ENCODE results near the gene GCN1. TPM values are rescaled to one million over a fixed set of nuclear protein-coding genes. Genes with fewer than 3 reads are reported as not detected.

Gene GCN1
- total and polyA plus RNA-seq, 2 donors (not counting 3 experiments of a cell fraction or from before 2014, with no cell fraction given) = 30.1 to 101 TPM

DNA sequence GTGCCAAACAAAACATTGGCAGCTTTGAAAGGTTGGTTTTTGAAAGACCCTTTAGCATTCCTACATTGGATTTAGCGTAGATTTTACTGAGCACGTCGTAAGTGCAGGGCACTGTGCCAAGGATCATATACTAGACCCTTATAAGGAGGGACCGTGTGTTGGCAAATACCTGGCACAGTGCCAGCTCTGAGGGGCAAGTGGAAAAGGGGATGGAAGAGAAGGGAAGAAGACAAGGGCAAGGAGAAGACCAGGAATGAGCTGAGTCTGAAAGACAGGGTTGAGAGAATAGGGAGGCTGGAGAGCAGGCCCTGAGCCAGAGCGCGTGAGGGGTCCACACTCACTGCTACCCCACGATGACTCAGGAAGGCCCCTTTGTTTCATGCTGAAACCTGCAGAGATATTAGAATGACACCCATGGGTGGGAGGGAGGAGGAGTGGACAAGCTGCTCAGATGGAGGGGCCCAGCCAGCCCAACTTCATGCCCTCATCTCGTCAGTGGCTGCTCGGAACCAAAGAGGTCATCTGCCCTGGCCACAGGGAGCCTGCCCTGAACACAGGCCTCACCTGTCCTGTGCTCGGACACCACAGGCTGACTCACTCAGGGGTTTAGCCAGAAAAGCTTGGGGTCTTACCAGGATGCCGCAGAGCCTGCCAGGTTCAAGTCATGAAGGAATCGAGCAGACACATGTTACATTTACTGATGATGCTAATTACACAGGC lies 103.0 kb downstream of the GCN1 start:
- Histone ChIP-seq H3K27me3 (ENCODE audit: control insufficient read depth in 2 of 2, insufficient read depth in 2 of 2, low read length in 2 of 2) (no peaks in the 10 kb centered on the region), H3K4me1 (ENCODE audit: control insufficient read depth, extremely low read depth, insufficient read depth, low read length) (peaks cover 6% of the 10 kb centered on the region), H3K27ac (ENCODE audit: insufficient read depth, low read depth, low read length) (no peak overlapping the region), H2AFZ (ENCODE audit: low read depth, low read length) (no peak overlapping the region), H3K9ac (replicated peaks; ENCODE audit: extremely low read depth, insufficient read depth, low read length) (no peak overlapping the region), H4K20me1 (replicated peaks; ENCODE audit: control insufficient read depth, extremely low read depth, insufficient read depth, low read length) (no peaks in the 10 kb centered on the region), H3K9me1 (replicated peaks; ENCODE audit: control insufficient read depth, extremely low read depth, insufficient read depth, low read length) (no peaks in the 10 kb centered on the region), H3K4me3 (replicated peaks in 1 of 3; ENCODE audit: insufficient read depth in 1 of 3, low read depth in 1 of 3, low read length in 3 of 3) (no peak overlapping the region), H3K9me3 (replicated peaks; ENCODE audit: control insufficient read depth, insufficient read depth, low read length) (no peaks in the 10 kb centered on the region), H3K79me2 (ENCODE audit: control insufficient read depth, insufficient read depth, low read length) (no peaks in the 10 kb centered on the region), H3K36me3 (ENCODE audit: control insufficient read depth in 2 of 2, extremely low read depth in 1 of 2, insufficient read depth in 2 of 2, low read length in 2 of 2) (peaks cover 0 to 10% of the 10 kb centered on the region in 2 experiments), H3K4me2 (ENCODE audit: insufficient read depth, low read length) (no peak overlapping the region)
- DNase-seq (ENCODE audit: low read depth, low spot score) = no peak
- BruUV-seq (replicated peaks) = no TSS peak
- intact Hi-C loops (cut with micrococcal nuclease) (no loop called here), dilution Hi-C loops (cut with MboI; ENCODE audit: extremely low pct_ligation_motif_present, low sequenced_read_pairs) (no loop called here)
- CTCF ChIA-PET = no interaction called here
- POLR2A ChIA-PET = no interaction called here
- no peak for FAIRE-seq
- TF ChIP-seq POLR2A (IDR thresholded peaks at IDR 0.05; ENCODE audit: low read depth, low read length) = no peak
- TF ChIP-seq, protein P1, sequence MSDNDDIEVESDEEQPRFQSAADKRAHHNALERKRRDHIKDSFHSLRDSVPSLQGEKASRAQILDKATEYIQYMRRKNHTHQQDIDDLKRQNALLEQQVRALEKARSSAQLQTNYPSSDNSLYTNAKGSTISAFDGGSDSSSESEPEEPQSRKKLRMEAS (IDR thresholded peaks at IDR 0.05; ENCODE audit: insufficient read depth, insufficient read length) = no peak

DNA sequence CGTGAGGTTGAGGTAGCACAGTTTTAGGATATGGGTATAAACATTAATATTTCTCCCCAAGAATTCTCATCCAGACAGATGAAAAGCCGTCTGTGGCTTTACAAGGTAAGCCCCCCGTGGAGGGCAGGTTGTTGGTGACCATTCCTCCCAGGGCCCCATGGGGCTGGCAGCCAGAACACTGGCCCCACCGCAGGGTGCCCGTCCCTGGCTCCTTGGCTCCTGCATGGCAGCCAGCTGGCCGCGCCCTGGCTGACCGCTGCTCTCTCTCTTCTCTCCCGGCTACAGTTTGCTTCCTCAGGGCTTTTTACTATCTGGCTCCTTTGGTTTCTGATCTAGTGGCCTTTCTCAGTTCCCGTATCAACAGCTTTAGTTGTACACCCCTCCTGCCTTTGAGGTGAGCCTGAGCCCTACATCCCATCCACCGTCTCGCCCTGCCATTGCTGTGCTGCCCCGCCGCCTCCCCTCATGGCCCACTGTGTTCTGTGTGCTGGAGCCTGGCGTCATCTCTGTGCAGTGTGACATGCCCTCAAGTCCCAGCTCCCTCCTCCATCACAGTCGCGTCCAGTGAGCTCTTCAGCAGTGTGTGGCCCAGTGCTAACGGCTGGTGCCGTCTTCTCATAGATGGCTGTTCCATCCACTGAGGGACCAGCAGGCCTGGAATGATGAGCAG lies 103.8 kb downstream of the GCN1 start:
- H3K9me1 ChIP-seq (replicated peaks; ENCODE audit: control insufficient read depth, extremely low read depth, insufficient read depth, low read length) = no peaks in the 10 kb centered on the region
- peaks cover 6% of the 10 kb centered on the region for H3K4me1 ChIP-seq (ENCODE audit: control insufficient read depth, extremely low read depth, insufficient read depth, low read length)
- dilution Hi-C loops (cut with MboI; ENCODE audit: extremely low pct_ligation_motif_present, low sequenced_read_pairs) = no loop called here
- H2AFZ ChIP-seq (ENCODE audit: low read depth, low read length) = no peak overlapping the region
- H3K4me3 ChIP-seq (replicated peaks in 1 of 3; ENCODE audit: insufficient read depth in 1 of 3, low read depth in 1 of 3, low read length in 3 of 3) = no peak overlapping the region
- FAIRE-seq (no peak), DNase-seq (ENCODE audit: low read depth, low spot score) (no peak)
- H3K4me2 ChIP-seq (ENCODE audit: insufficient read depth, low read length) = no peak overlapping the region
- no peaks in the 10 kb centered on the region for H3K27me3 ChIP-seq (ENCODE audit: control insufficient read depth in 2 of 2, insufficient read depth in 2 of 2, low read length in 2 of 2)
- ChIA-PET CTCF (no interaction called here), POLR2A (no interaction called here)
- no peak overlapping the region for H3K27ac ChIP-seq (ENCODE audit: insufficient read depth, low read depth, low read length)
- H4K20me1 ChIP-seq (replicated peaks; ENCODE audit: control insufficient read depth, extremely low read depth, insufficient read depth, low read length) = no peaks in the 10 kb centered on the region
- H3K9ac ChIP-seq (replicated peaks; ENCODE audit: extremely low read depth, insufficient read depth, low read length) = no peak overlapping the region
- no peaks in the 10 kb centered on the region for H3K79me2 ChIP-seq (ENCODE audit: control insufficient read depth, insufficient read depth, low read length)
- BruUV-seq (replicated peaks) = no TSS peak
- no peaks in the 10 kb centered on the region for H3K9me3 ChIP-seq (replicated peaks; ENCODE audit: control insufficient read depth, insufficient read depth, low read length)
- peaks cover 0 to 7% of the 10 kb centered on the region in 2 experiments for H3K36me3 ChIP-seq (ENCODE audit: control insufficient read depth in 2 of 2, extremely low read depth in 1 of 2, insufficient read depth in 2 of 2, low read length in 2 of 2)
- TF ChIP-seq JUN (IDR thresholded peaks at IDR 0.05; ENCODE audit: borderline replicate concordance, insufficient read depth, insufficient read length, low read depth) = no peak
- TF ChIP-seq, protein P1 (IDR thresholded peaks at IDR 0.05; ENCODE audit: insufficient read depth, insufficient read length) = no peak
- TF ChIP-seq GATA2 (IDR thresholded peaks at IDR 0.05; ENCODE audit: insufficient read depth, insufficient read length, low read depth, low read length) = no peak
- TF ChIP-seq POLR2AphosphoS5 (IDR thresholded peaks at IDR 0.05; ENCODE audit: insufficient read depth, low read depth, low read length) = no peak
- no peak for TF ChIP-seq POLR2A (IDR thresholded peaks at IDR 0.05; ENCODE audit: low read depth, low read length)
- intact Hi-C loops (cut with micrococcal nuclease) = no loop called here

Measured in endothelial cell of umbilical vein (primary cell).